H1 (cell line): ENCODE results near the gene TRIM61. TPM values are rescaled to one million over a fixed set of nuclear protein-coding genes. Genes with fewer than 3 reads are reported as not detected.

ENCODE experiments used
- CTCF ChIA-PET: fragments of 300-600 bp; sonication (Branson Sonifier 250); formaldehyde crosslinking; loops from one replicate; lab custom pipeline; 2021; ENCODE audit not compliant: partially characterized antibody; lab: Charles Lee
- POLR2A ChIA-PET: fragments of 300-600 bp; sonication (Branson Sonifier 250); formaldehyde crosslinking; loops from one replicate; lab custom pipeline; 2021; ENCODE audit warnings: inconsistent platforms; ENCODE audit not compliant: partially characterized antibody; lab: Charles Lee
- DNase-seq, 2 experiments: peaks; one replicate each; pipeline versions ENCODE4 v3.0.0 to v3.0.0-alpha.2; 2010 to 2022; ENCODE audit warnings: low spot score in 2 of 2, low read depth in 1 of 2, mixed read lengths in 1 of 2
- FAIRE-seq: peaks from 2 replicates; lab custom pipeline; 2011; peaks lifted over from hg19 to GRCh38; lab: Jason Lieb, UNC
- H2AFZ ChIP-seq: 2 replicates; pipeline ENCODE4 v1.8.1; 2012; ENCODE audit warnings: low read length, inconsistent platforms
- H2AK5ac ChIP-seq: 2 replicates; pipeline ENCODE4 v1.6.1; 2013; ENCODE audit warnings: low read depth, low read length
- H2BK120ac ChIP-seq: replicated peaks from 2 replicates; pipeline ENCODE3; 2013; ENCODE audit warnings: low read depth, low read length, inconsistent platforms
- H2BK12ac ChIP-seq: 2 replicates; pipeline ENCODE4 v1.6.1; 2013; ENCODE audit warnings: low read depth, low read length
- H2BK15ac ChIP-seq: 2 replicates; pipeline ENCODE4 v1.6.1; 2013; ENCODE audit warnings: low read length
- H2BK20ac ChIP-seq: 2 replicates; pipeline ENCODE4 v1.6.1; 2013; ENCODE audit warnings: low read length
- H2BK5ac ChIP-seq: 2 replicates; pipeline ENCODE4 v1.6.1; 2013; ENCODE audit warnings: low read depth, low read length
- H3K14ac ChIP-seq: 2 replicates; pipeline ENCODE4 v1.6.1; 2013; ENCODE audit warnings: inconsistent platforms; ENCODE audit not compliant: insufficient read length
- H3K18ac ChIP-seq: 2 replicates; pipeline ENCODE4 v1.6.1; 2013; ENCODE audit warnings: low read length; ENCODE audit errors: extremely low read depth
- H3K23ac ChIP-seq: 2 replicates; pipeline ENCODE4 v1.6.1; 2013; ENCODE audit warnings: inconsistent platforms; ENCODE audit not compliant: insufficient read length
- H3K23me2 ChIP-seq: 2 replicates; pipeline ENCODE4 v1.6.1; 2013; ENCODE audit warnings: low read depth, low read length
- H3K27ac ChIP-seq: 2 replicates; pipeline ENCODE4 v1.6.1; 2011; ENCODE audit warnings: low read depth, low read length, inconsistent platforms
- H3K27me3 ChIP-seq, 4 experiments: replicated peaks in 1 of 4; 1 replicate in 1 of 4; 2 replicates in 3 of 4; pipeline versions ENCODE4 v1.6.1 to v1.8.1; 2011 to 2013; ENCODE audit warnings: low read length in 3 of 4, mild to moderate bottlenecking in 3 of 4, inconsistent platforms in 2 of 4, mixed read lengths in 2 of 4, moderate library complexity in 1 of 4; ENCODE audit not compliant: control insufficient read depth in 3 of 4, insufficient read depth in 3 of 4; ENCODE audit errors: extremely low read depth in 1 of 4
- H3K36me3 ChIP-seq, 4 experiments: 2 replicates each; pipeline versions ENCODE4 v1.6.1 to v1.8.1; 2011 to 2013; ENCODE audit warnings: mild to moderate bottlenecking in 4 of 4, low read length in 3 of 4, moderate library complexity in 2 of 4, control low read depth in 1 of 4, inconsistent platforms in 1 of 4; ENCODE audit not compliant: insufficient read depth in 4 of 4, control insufficient read depth in 2 of 4
- H3K4ac ChIP-seq: replicated peaks from 2 replicates; pipeline ENCODE3; 2013; ENCODE audit warnings: low read length, low read depth, mixed read lengths, inconsistent platforms; ENCODE audit not compliant: insufficient read length
- H3K4me1 ChIP-seq, 4 experiments: replicated peaks in 1 of 4; 1 replicate in 1 of 4; 2 replicates in 3 of 4; pipeline versions ENCODE4 v1.6.1 to v1.8.1; 2011 to 2013; ENCODE audit warnings: low read length in 3 of 4, inconsistent platforms in 2 of 4, mixed read lengths in 1 of 4; ENCODE audit not compliant: insufficient read depth in 4 of 4, control insufficient read depth in 3 of 4
- H3K4me2 ChIP-seq, 2 experiments: 2 replicates each; pipeline versions ENCODE4 v1.6.1 to v1.8.1; 2011 to 2013; ENCODE audit warnings: low read depth in 2 of 2, low read length in 2 of 2, control low read depth in 1 of 2, inconsistent platforms in 1 of 2, mild to moderate bottlenecking in 1 of 2; ENCODE audit not compliant: insufficient read depth in 1 of 2
- H3K4me3 ChIP-seq, 4 experiments: fragments of 200-600, 300-600 bp in 1 of 4; sonication (generic), shearing (Covaris generic), sonication (Bioruptor Twin) in 1 of 4; 2 replicates each; pipeline versions ENCODE4 v1.5.1 to v1.8.1; 2011 to 2016; ENCODE audit warnings: low read length in 4 of 4, low read depth in 3 of 4, control low read depth in 2 of 4, inconsistent platforms in 2 of 4, mild to moderate bottlenecking in 2 of 4, mixed read lengths in 1 of 4, moderate library complexity in 1 of 4; ENCODE audit not compliant: insufficient read depth in 2 of 4; ENCODE audit errors: extremely low read depth in 1 of 4
- H3K56ac ChIP-seq: replicated peaks from 2 replicates; pipeline ENCODE3; 2013; ENCODE audit warnings: low read depth, mild to moderate bottlenecking, mixed read lengths, low read length, inconsistent platforms; ENCODE audit not compliant: insufficient read length
- H3K79me1 ChIP-seq: 2 replicates; pipeline ENCODE4 v1.6.1; 2013; ENCODE audit warnings: low read depth, low read length, control low read depth
- H3K79me2 ChIP-seq, 2 experiments: 2 replicates each; pipeline versions ENCODE4 v1.6.1 to v1.8.1; 2012 to 2013; ENCODE audit warnings: low read length in 2 of 2, mild to moderate bottlenecking in 2 of 2, inconsistent platforms in 1 of 2; ENCODE audit not compliant: insufficient read depth in 2 of 2, control insufficient read depth in 1 of 2
- H3K9ac ChIP-seq, 4 experiments: replicated peaks in 1 of 4; 1 replicate in 1 of 4; 2 replicates in 3 of 4; pipeline versions ENCODE4 v1.6.1 to v1.8.1; 2011 to 2013; ENCODE audit warnings: low read depth in 3 of 4, low read length in 3 of 4, control low read depth in 2 of 4, mild to moderate bottlenecking in 2 of 4, moderate library complexity in 2 of 4, inconsistent platforms in 1 of 4; ENCODE audit errors: extremely low read depth in 1 of 4
- H3K9me3 ChIP-seq, 2 experiments: 2 replicates each; pipeline versions ENCODE4 v1.6.1 to v1.8.1; 2012 to 2013; ENCODE audit warnings: mild to moderate bottlenecking in 2 of 2, moderate library complexity in 2 of 2, control low read depth in 1 of 2, inconsistent platforms in 1 of 2, low read depth in 1 of 2, low read length in 1 of 2, mixed read lengths in 1 of 2; ENCODE audit not compliant: insufficient read depth in 2 of 2
- H4K20me1 ChIP-seq, 2 experiments: replicated peaks in 1 of 2; 2 replicates each; pipeline versions ENCODE3 to v1.8.1; 2011 to 2013; ENCODE audit warnings: inconsistent platforms in 2 of 2, low read length in 2 of 2, mild to moderate bottlenecking in 1 of 2; ENCODE audit not compliant: insufficient read depth in 2 of 2, control insufficient read depth in 1 of 2
- H4K5ac ChIP-seq: 2 replicates; pipeline ENCODE4 v1.6.1; 2013; ENCODE audit warnings: low read length, low read depth, mixed read lengths, inconsistent platforms; ENCODE audit not compliant: insufficient read length
- H4K8ac ChIP-seq: 2 replicates; pipeline ENCODE4 v1.8.0; 2013; ENCODE audit warnings: mild to moderate bottlenecking, moderate library complexity, low read length, inconsistent platforms; ENCODE audit not compliant: insufficient read depth; ENCODE audit errors: extremely low read depth
- H4K91ac ChIP-seq: replicated peaks from 2 replicates; pipeline ENCODE3; 2013; ENCODE audit warnings: low read length, mixed read lengths, inconsistent platforms; ENCODE audit not compliant: insufficient read length
- ATF3 ChIP-seq: IDR thresholded peaks from 2 replicates; pipeline ENCODE4 v1.6.1; 2011; ENCODE audit warnings: low read depth, mild to moderate bottlenecking, low read length; ENCODE audit not compliant: insufficient read depth
- CBX5 ChIP-seq: fragments of 300-800, 300-1000 bp; sonication (generic); IDR thresholded peaks from 2 replicates; pipeline ENCODE4 v1.7.1; 2016; ENCODE audit warnings: antibody characterized with exemption, low read length, low read depth
- GTF2F1 ChIP-seq: IDR thresholded peaks from 2 replicates; pipeline ENCODE4 v1.6.1; 2012; ENCODE audit warnings: low read depth, low read length, improper control_type of control experiment, borderline replicate concordance
- JUND ChIP-seq: IDR thresholded peaks from 2 replicates; pipeline ENCODE4 v1.6.1; 2011; ENCODE audit warnings: mild to moderate bottlenecking, improper control_type of control experiment, low read length
- KDM5A ChIP-seq: fragments of 200-600 bp; IDR thresholded peaks from 2 replicates; pipeline ENCODE4 v1.7.1; 2012; ENCODE audit warnings: mild to moderate bottlenecking, low read length, inconsistent platforms, mixed read lengths
- MAX ChIP-seq: IDR thresholded peaks from 2 replicates; pipeline ENCODE4 v1.6.1; 2012; ENCODE audit warnings: inconsistent platforms
- NRF1 ChIP-seq: IDR thresholded peaks from 2 replicates; pipeline ENCODE4 v1.6.1; 2011; ENCODE audit warnings: mild to moderate bottlenecking, low read depth, low read length, improper control_type of control experiment
- POLR2AphosphoS5 ChIP-seq: IDR thresholded peaks from 2 replicates; pipeline ENCODE4 v1.6.1; 2011; ENCODE audit warnings: low read depth, low read length
- RAD21 ChIP-seq, 2 experiments: IDR thresholded peaks in 1 of 2; conservative IDR thresholded peaks in 1 of 2; 2 replicates each; pipeline ENCODE4 v1.6.1; 2011; ENCODE audit warnings: low read depth in 2 of 2, low read length in 2 of 2, improper control_type of control experiment in 1 of 2, inconsistent platforms in 1 of 2, mild to moderate bottlenecking in 1 of 2, moderate library complexity in 1 of 2
- SAP30 ChIP-seq: fragments of 300-600 bp; sonication (generic); IDR thresholded peaks from 2 replicates; pipeline ENCODE4 v1.7.1; 2012; ENCODE audit warnings: low read length, moderate library complexity, mild to moderate bottlenecking, inconsistent platforms; ENCODE audit not compliant: insufficient read depth, insufficient replicate concordance
- SP4 ChIP-seq: IDR thresholded peaks from 2 replicates; pipeline ENCODE4 v1.6.1; 2012; ENCODE audit warnings: low read length, inconsistent platforms
- TBP ChIP-seq: IDR thresholded peaks from 2 replicates; pipeline ENCODE4 v1.6.1; 2011; ENCODE audit warnings: low read depth, low read length, improper control_type of control experiment
- WGBS, 2 experiments: shearing (Covaris generic) in 1 of 2; methylation state at CpG; one replicate each; pipeline versions ENCODE4 v1.1.6 to v1.1.7; 2013 to 2015; ENCODE audit warnings: low lambda C conversion rate in 2 of 2, mixed read lengths in 2 of 2, inconsistent platforms in 1 of 2, low coverage in 1 of 2, missing lambda C conversion rate in 1 of 2; ENCODE audit not compliant: insufficient replicate concordance in 2 of 2, insufficient coverage in 1 of 2, insufficient read length in 1 of 2; ENCODE audit errors: extremely low coverage in 1 of 2, missing lambda C conversion rate in 1 of 2; 5-methylcytosine and 5-hydroxymethylcytosine counted together
- polyA plus RNA-seq, 7 experiments: library from polyadenylated mRNA; depleted of rRNA in 3 of 7; stranded (reverse) in 5 of 7; unstranded in 2 of 7; fragments of >200 nt in 5 of 7; fragments of 200-250 nt in 2 of 7; gene quantifications; 1 replicate in 5 of 7; 2 replicates in 1 of 7; 4 replicates in 1 of 7; pipeline versions ENCODE4 v1.2.1 to v1.2.3, GENCODE V29; 2011 to 2013; ENCODE audit warnings: missing spikeins in 2 of 7, mixed read lengths in 2 of 7
- total RNA-seq: library from RNA; stranded (reverse); fragmentation: NEBNext Ultra II Directional; extraction: Animal tissue kit (Norgen Biotek cat#: 25700); gene quantifications from 2 replicates; pipeline ENCODE4 v1.2.1, GENCODE V29; 2021

The TRIM61 gene
- total and polyA plus RNA-seq, 2 of the 8 experiments (the other 6 are each of a cell fraction or from before 2014, with no cell fraction given), result 0.18 to 5.0 TPM

- Histone ChIP-seq H2BK20ac (no peak overlapping the region), H3K4me2 (no peak overlapping the region), H3K4me3 (no peak overlapping the region), H3K56ac (no peak overlapping the region), H4K20me1 (no peaks in the 10 kb centered on the region), H2AFZ (no peak overlapping the region), H4K8ac (no peak overlapping the region), H3K4me1 (no peaks in the 10 kb centered on the region), H3K4ac (no peak overlapping the region), H3K79me1 (no peaks in the 10 kb centered on the region), H3K36me3 (no peaks in the 10 kb centered on the region), H3K23ac (no peak overlapping the region), H3K18ac (no peak overlapping the region), H2BK5ac (no peak overlapping the region), H3K9me3 (no peaks in the 10 kb centered on the region), H3K27ac (no peak overlapping the region), H3K9ac (no peak overlapping the region), H2AK5ac (no peak overlapping the region), H2BK120ac (no peak overlapping the region), H2BK12ac (no peak overlapping the region), H3K23me2 (no peaks in the 10 kb centered on the region), H2BK15ac (no peak overlapping the region), H3K79me2 (no peaks in the 10 kb centered on the region), H3K27me3 (no peaks in the 10 kb centered on the region), H4K91ac (no peak overlapping the region), H3K14ac (no peak overlapping the region), H4K5ac (no peak overlapping the region)
- TF ChIP-seq KDM5A (no peak), POLR2AphosphoS5 (no peak), CBX5 (no peak), RAD21 (IDR thresholded peaks at IDR 0.05 in 1 of 2, conservative IDR thresholded peaks at IDR 0.05 in 1 of 2; ENCODE audit: low read depth in 2 of 2, low read length in 2 of 2) (no peak), GTF2F1 (no peak), SAP30 (no peak), SP4 (no peak), MAX (no peak), TBP (no peak), JUND (no peak), NRF1 (no peak), ATF3 (no peak)
- ChIA-PET CTCF (interaction anchor here (0.6 to 13.0 kb wide), 13 partner anchors 9 to 1392 kb away, joined by 3 to 279 read pairs (median 4); partner anchors contain the start of gene TRIM75), POLR2A (interaction anchor here (0.6 kb wide), 1 partner anchor 36 kb away, joined by 5 read pairs; no protein-coding TSS in a partner anchor)
- no peak for DNase-seq
- FAIRE-seq, result no peak
- 90% methylated on average over 5 of the region's 5 CpGs; no CpG with 5 or more reads in 1 of the 2 experiments for WGBS, 2 experiments
Measured at GRCh38 chr4:164946810-164947209, 30.6 kb downstream of the TRIM61 start.
